ENCODE results near the gene CRIP2.

The CRIP2 gene

GRCh38 chr14:105505101-105505500, 30.5 kb downstream of the CRIP2 start:
- Histone ChIP-seq H3K27ac (ENCODE audit: low read depth, low read length) (no peak overlapping the region), H3K36me3 (ENCODE audit: control insufficient read depth, insufficient read depth, low read length) (no peaks in the 10 kb centered on the region), H3K9ac (ENCODE audit: low read length) (no peak overlapping the region), H3K27me3 (ENCODE audit: insufficient read depth, low read length, poor library complexity) (no peaks in the 10 kb centered on the region), H4K5ac (ENCODE audit: low read length) (no peak overlapping the region), H3K18ac (ENCODE audit: low read length) (no peak overlapping the region), H3K79me1 (ENCODE audit: low read length) (no peaks in the 10 kb centered on the region), H3K23ac (ENCODE audit: low read length) (no peak overlapping the region), H3K56ac (ENCODE audit: low read length) (no peak overlapping the region), H3K79me2 (ENCODE audit: control insufficient read depth, insufficient read depth, low read length) (no peaks in the 10 kb centered on the region), H4K8ac (ENCODE audit: low read depth, low read length) (no peak overlapping the region), H2BK5ac (ENCODE audit: low read length) (no peak overlapping the region), H2BK15ac (replicated peaks; ENCODE audit: low read depth) (no peak overlapping the region), H3K4ac (ENCODE audit: low read depth, low read length) (no peak overlapping the region), H3K4me3 (ENCODE audit: low read length) (no peak overlapping the region), H2AK5ac (ENCODE audit: low read length) (no peak overlapping the region), H3K4me1 (ENCODE audit: control insufficient read depth, low read depth, low read length) (no peaks in the 10 kb centered on the region), H2BK120ac (ENCODE audit: low read depth, low read length) (no peak overlapping the region), H3K4me2 (ENCODE audit: low read length) (no peak overlapping the region)
- WGBS (ENCODE audit: extremely low coverage, insufficient coverage, low lambda C conversion rate) = no CpG with 5 or more reads among the region's 16 CpGs
- DNase-seq = no peak

- H3K79me2 ChIP-seq (ENCODE audit: control insufficient read depth, insufficient read depth, low read length) = no peaks in the 10 kb centered on the region
- no peak overlapping the region for H4K8ac ChIP-seq (ENCODE audit: low read depth, low read length)
- no peaks in the 10 kb centered on the region for H3K79me1 ChIP-seq (ENCODE audit: low read length)
- no peak overlapping the region for H3K4me3 ChIP-seq (ENCODE audit: low read length)
- no peak overlapping the region for H2BK120ac ChIP-seq (ENCODE audit: low read depth, low read length)
- H3K18ac ChIP-seq (ENCODE audit: low read length) = no peak overlapping the region
- H4K5ac ChIP-seq (ENCODE audit: low read length) = no peak overlapping the region
- no peak overlapping the region for H2AK5ac ChIP-seq (ENCODE audit: low read length)
- no peak overlapping the region for H3K9ac ChIP-seq (ENCODE audit: low read length)
- H3K27ac ChIP-seq (ENCODE audit: low read depth, low read length) = no peak overlapping the region
- H3K36me3 ChIP-seq (ENCODE audit: control insufficient read depth, insufficient read depth, low read length) = no peaks in the 10 kb centered on the region
- WGBS (ENCODE audit: extremely low coverage, insufficient coverage, low lambda C conversion rate) = no CpG with 5 or more reads among the region's 17 CpGs
- no peak overlapping the region for H3K4ac ChIP-seq (ENCODE audit: low read depth, low read length)
- H3K27me3 ChIP-seq (ENCODE audit: insufficient read depth, low read length, poor library complexity) = no peaks in the 10 kb centered on the region
- no peak overlapping the region for H2BK5ac ChIP-seq (ENCODE audit: low read length)
- H3K23ac ChIP-seq (ENCODE audit: low read length) = no peak overlapping the region
- DNase-seq = no peak
- no peak overlapping the region for H2BK15ac ChIP-seq (replicated peaks; ENCODE audit: low read depth)
- H3K56ac ChIP-seq (ENCODE audit: low read length) = no peak overlapping the region
- no peak overlapping the region for H3K4me2 ChIP-seq (ENCODE audit: low read length)
- H3K4me1 ChIP-seq (ENCODE audit: control insufficient read depth, low read depth, low read length) = no peaks in the 10 kb centered on the region
Measured at GRCh38 chr14:105507247-105507646, 32.6 kb downstream of the CRIP2 start.

GRCh38 chr14:105508069-105508468, 33.4 kb downstream of the CRIP2 start:
- Histone ChIP-seq H3K27ac (ENCODE audit: low read depth, low read length) (no peak overlapping the region), H4K5ac (ENCODE audit: low read length) (no peak overlapping the region), H3K23ac (ENCODE audit: low read length) (no peak overlapping the region), H2BK5ac (ENCODE audit: low read length) (no peak overlapping the region), H3K27me3 (ENCODE audit: insufficient read depth, low read length, poor library complexity) (no peaks in the 10 kb centered on the region), H2AK5ac (ENCODE audit: low read length) (no peak overlapping the region), H3K79me1 (ENCODE audit: low read length) (no peaks in the 10 kb centered on the region), H3K4me2 (ENCODE audit: low read length) (no peak overlapping the region), H2BK120ac (ENCODE audit: low read depth, low read length) (no peak overlapping the region), H3K4ac (ENCODE audit: low read depth, low read length) (no peak overlapping the region), H3K9ac (ENCODE audit: low read length) (no peak overlapping the region), H3K4me1 (ENCODE audit: control insufficient read depth, low read depth, low read length) (no peaks in the 10 kb centered on the region), H3K36me3 (ENCODE audit: control insufficient read depth, insufficient read depth, low read length) (no peaks in the 10 kb centered on the region), H3K56ac (ENCODE audit: low read length) (no peak overlapping the region), H2BK15ac (replicated peaks; ENCODE audit: low read depth) (no peak overlapping the region), H4K8ac (ENCODE audit: low read depth, low read length) (no peak overlapping the region), H3K4me3 (ENCODE audit: low read length) (no peak overlapping the region), H3K18ac (ENCODE audit: low read length) (no peak overlapping the region), H3K79me2 (ENCODE audit: control insufficient read depth, insufficient read depth, low read length) (no peaks in the 10 kb centered on the region)
- no CpG with 5 or more reads among the region's 16 CpGs for WGBS (ENCODE audit: extremely low coverage, insufficient coverage, low lambda C conversion rate)
- DNase-seq = no peak

- H3K4me3 ChIP-seq (ENCODE audit: low read length) = no peak overlapping the region
- no peak overlapping the region for H3K27ac ChIP-seq (ENCODE audit: low read depth, low read length)
- H3K23ac ChIP-seq (ENCODE audit: low read length) = no peak overlapping the region
- no peak overlapping the region for H3K56ac ChIP-seq (ENCODE audit: low read length)
- H3K18ac ChIP-seq (ENCODE audit: low read length) = no peak overlapping the region
- H2BK120ac ChIP-seq (ENCODE audit: low read depth, low read length) = no peak overlapping the region
- H4K8ac ChIP-seq (ENCODE audit: low read depth, low read length) = no peak overlapping the region
- H3K9ac ChIP-seq (ENCODE audit: low read length) = no peak overlapping the region
- no CpG with 5 or more reads among the region's 12 CpGs for WGBS (ENCODE audit: extremely low coverage, insufficient coverage, low lambda C conversion rate)
- DNase-seq = no peak
- no peaks in the 10 kb centered on the region for H3K4me1 ChIP-seq (ENCODE audit: control insufficient read depth, low read depth, low read length)
- H2BK15ac ChIP-seq (replicated peaks; ENCODE audit: low read depth) = no peak overlapping the region
- no peaks in the 10 kb centered on the region for H3K36me3 ChIP-seq (ENCODE audit: control insufficient read depth, insufficient read depth, low read length)
- no peaks in the 10 kb centered on the region for H3K79me1 ChIP-seq (ENCODE audit: low read length)
- no peak overlapping the region for H4K5ac ChIP-seq (ENCODE audit: low read length)
- H3K4ac ChIP-seq (ENCODE audit: low read depth, low read length) = no peak overlapping the region
- H2BK5ac ChIP-seq (ENCODE audit: low read length) = no peak overlapping the region
- no peaks in the 10 kb centered on the region for H3K79me2 ChIP-seq (ENCODE audit: control insufficient read depth, insufficient read depth, low read length)
- no peak overlapping the region for H2AK5ac ChIP-seq (ENCODE audit: low read length)
- H3K4me2 ChIP-seq (ENCODE audit: low read length) = no peak overlapping the region
- no peaks in the 10 kb centered on the region for H3K27me3 ChIP-seq (ENCODE audit: insufficient read depth, low read length, poor library complexity)
Measured at GRCh38 chr14:105508601-105509000, 34.0 kb downstream of the CRIP2 start.

GRCh38 chr14:105517096-105517495, 42.5 kb downstream of the CRIP2 start:
- Histone ChIP-seq H3K18ac (ENCODE audit: low read length) (no peak overlapping the region), H4K8ac (ENCODE audit: low read depth, low read length) (no peak overlapping the region), H3K36me3 (ENCODE audit: control insufficient read depth, insufficient read depth, low read length) (no peaks in the 10 kb centered on the region), H3K4me2 (ENCODE audit: low read length) (no peak overlapping the region), H3K4ac (ENCODE audit: low read depth, low read length) (no peak overlapping the region), H3K27me3 (ENCODE audit: insufficient read depth, low read length, poor library complexity) (no peaks in the 10 kb centered on the region), H4K5ac (ENCODE audit: low read length) (no peak overlapping the region), H3K4me1 (ENCODE audit: control insufficient read depth, low read depth, low read length) (no peaks in the 10 kb centered on the region), H2BK5ac (ENCODE audit: low read length) (no peak overlapping the region), H3K4me3 (ENCODE audit: low read length) (no peak overlapping the region), H3K79me2 (ENCODE audit: control insufficient read depth, insufficient read depth, low read length) (no peaks in the 10 kb centered on the region), H2BK15ac (replicated peaks; ENCODE audit: low read depth) (no peak overlapping the region), H3K27ac (ENCODE audit: low read depth, low read length) (no peak overlapping the region), H3K79me1 (ENCODE audit: low read length) (no peaks in the 10 kb centered on the region), H3K56ac (ENCODE audit: low read length) (no peak overlapping the region), H2BK120ac (ENCODE audit: low read depth, low read length) (no peak overlapping the region), H3K9ac (ENCODE audit: low read length) (no peak overlapping the region), H2AK5ac (ENCODE audit: low read length) (no peak overlapping the region), H3K23ac (ENCODE audit: low read length) (no peak overlapping the region)
- WGBS (ENCODE audit: extremely low coverage, insufficient coverage, low lambda C conversion rate) = no CpG with 5 or more reads among the region's 5 CpGs
- DNase-seq = no peak

GRCh38 chr14:105519946-105520698, 45.5 kb downstream of the CRIP2 start:
- Histone ChIP-seq H3K4me3 (ENCODE audit: low read length) (no peak overlapping the region), H4K8ac (ENCODE audit: low read depth, low read length) (no peak overlapping the region), H2BK5ac (ENCODE audit: low read length) (no peak overlapping the region), H2BK120ac (ENCODE audit: low read depth, low read length) (no peak overlapping the region), H3K79me1 (ENCODE audit: low read length) (no peaks in the 10 kb centered on the region), H3K18ac (ENCODE audit: low read length) (no peak overlapping the region), H3K56ac (ENCODE audit: low read length) (no peak overlapping the region), H3K4me1 (ENCODE audit: control insufficient read depth, low read depth, low read length) (no peaks in the 10 kb centered on the region), H3K4me2 (ENCODE audit: low read length) (no peak overlapping the region), H3K23ac (ENCODE audit: low read length) (no peak overlapping the region), H3K9ac (ENCODE audit: low read length) (no peak overlapping the region), H4K5ac (ENCODE audit: low read length) (no peak overlapping the region), H2BK15ac (replicated peaks; ENCODE audit: low read depth) (no peak overlapping the region), H3K4ac (ENCODE audit: low read depth, low read length) (no peak overlapping the region), H3K36me3 (ENCODE audit: control insufficient read depth, insufficient read depth, low read length) (no peaks in the 10 kb centered on the region), H2AK5ac (ENCODE audit: low read length) (no peak overlapping the region), H3K79me2 (ENCODE audit: control insufficient read depth, insufficient read depth, low read length) (no peaks in the 10 kb centered on the region), H3K27me3 (ENCODE audit: insufficient read depth, low read length, poor library complexity) (no peaks in the 10 kb centered on the region), H3K27ac (ENCODE audit: low read depth, low read length) (no peak overlapping the region)
- WGBS (ENCODE audit: extremely low coverage, insufficient coverage, low lambda C conversion rate) = no CpG with 5 or more reads among the region's 14 CpGs
- no peak for DNase-seq

All from mesendoderm (in vitro differentiated cells).